Measurements from ENCODE around the gene DMRTB1.

DMRTB1 gene

DNA sequence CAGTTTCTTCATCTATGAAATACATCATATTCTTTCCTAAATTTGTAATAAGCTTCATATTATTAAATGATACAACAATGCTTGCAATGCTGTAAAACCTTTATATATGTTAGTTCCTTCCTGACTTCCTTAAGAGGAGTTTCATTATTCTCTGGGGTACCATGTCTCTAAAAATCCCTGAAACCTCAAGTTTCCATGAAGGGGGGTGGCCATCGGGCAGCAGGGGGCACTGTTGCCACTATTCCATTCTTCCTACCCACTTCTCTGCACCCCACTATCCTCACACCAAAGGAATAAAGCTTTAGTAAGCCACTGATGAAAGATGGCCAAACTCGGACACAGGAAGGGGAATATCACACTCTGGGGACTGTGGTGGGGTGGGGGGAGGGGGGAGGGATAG, 9.0 kb upstream of the DMRTB1 start:
- H3K4ac ChIP-seq (ENCODE audit: low read depth in 1 of 2, low read length in 2 of 2), result no peak overlapping the region
- no peak overlapping the region for H2BK15ac ChIP-seq (ENCODE audit: low read depth, poor library complexity, severe bottlenecking)
- no peak overlapping the region for H3K9ac ChIP-seq (ENCODE audit: low read length)
- no peaks in the 10 kb centered on the region for H3K9me3 ChIP-seq (ENCODE audit: control insufficient read depth, low read length)
- no peak overlapping the region for H2BK12ac ChIP-seq (ENCODE audit: low read length in 2 of 2)
- H2BK5ac ChIP-seq (ENCODE audit: low read depth, low read length, poor library complexity, severe bottlenecking), result no peak overlapping the region
- H2BK120ac ChIP-seq (ENCODE audit: low read depth, low read length), result no peak overlapping the region
- no peak overlapping the region for H3K4me3 ChIP-seq (ENCODE audit: insufficient read depth in 1 of 2, low read depth in 1 of 2, low read length in 2 of 2)
- no peak overlapping the region for H3K18ac ChIP-seq (ENCODE audit: low read depth in 1 of 2, low read length in 2 of 2)
- no peaks in the 10 kb centered on the region for H3K79me1 ChIP-seq (replicated peaks; ENCODE audit: low read length, poor library complexity, severe bottlenecking)
- H3K14ac ChIP-seq (ENCODE audit: low read length in 2 of 2), result no peak overlapping the region
- H4K8ac ChIP-seq (ENCODE audit: low read length), result no peak overlapping the region
- H2AK5ac ChIP-seq (ENCODE audit: low read length, severe bottlenecking), result no peak overlapping the region
- no peak overlapping the region for H3K23ac ChIP-seq (ENCODE audit: low read length in 2 of 2)
- H4K91ac ChIP-seq (ENCODE audit: low read length), result no peak overlapping the region
- DNase-seq, result no peak
- H3K4me2 ChIP-seq (ENCODE audit: low read length, poor library complexity, severe bottlenecking), result no peak overlapping the region
- H3K4me1 ChIP-seq (ENCODE audit: control insufficient read depth, insufficient read depth, low read depth, low read length), result peaks cover 6% of the 10 kb centered on the region
- H3K36me3 ChIP-seq (ENCODE audit: control insufficient read depth in 1 of 2, insufficient read depth in 2 of 2, low read depth in 1 of 2, low read length in 2 of 2), result no peaks in the 10 kb centered on the region
- H2AFZ ChIP-seq (ENCODE audit: low read depth, low read length), result no peak overlapping the region
- WGBS, result no CpG with 5 or more reads among the region's 2 CpGs
- H3K27me3 ChIP-seq (ENCODE audit: control insufficient read depth in 1 of 2, insufficient read depth in 1 of 2, low read length in 2 of 2), result peaks cover 0 to 28% of the 10 kb centered on the region in 2 experiments
- H3K27ac ChIP-seq (ENCODE audit: low read length, poor library complexity, severe bottlenecking), result no peak overlapping the region

DNA sequence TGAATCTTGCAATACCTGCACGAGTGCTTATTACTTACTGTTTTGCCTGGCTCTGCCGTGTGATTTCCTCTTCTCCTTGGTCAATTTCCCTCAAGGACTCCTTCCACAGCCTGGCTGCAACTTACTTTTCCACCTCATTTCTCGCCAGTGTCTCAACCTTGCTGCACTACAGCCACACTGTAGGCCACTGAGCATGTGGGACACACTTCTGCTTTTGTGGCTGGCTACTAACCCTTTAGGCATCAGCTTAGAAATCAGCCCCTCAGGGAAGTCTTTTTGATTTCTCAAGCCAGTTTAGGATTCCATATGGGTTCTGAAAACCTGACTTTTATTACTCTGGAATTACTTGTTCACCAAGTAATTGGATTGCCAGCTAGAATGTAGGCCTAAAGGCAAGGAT, 5.2 kb upstream of the DMRTB1 start:
- no peak overlapping the region for H3K4me3 ChIP-seq (ENCODE audit: insufficient read depth in 1 of 2, low read depth in 1 of 2, low read length in 2 of 2)
- H3K27ac ChIP-seq (ENCODE audit: low read length, poor library complexity, severe bottlenecking), result no peak overlapping the region
- no peak for DNase-seq
- H3K18ac ChIP-seq (ENCODE audit: low read depth in 1 of 2, low read length in 2 of 2), result no peak overlapping the region
- peaks cover 7% of the 10 kb centered on the region for H3K4me1 ChIP-seq (ENCODE audit: control insufficient read depth, insufficient read depth, low read depth, low read length)
- WGBS, result 95% methylated on average over 3 of the region's 3 CpGs
- H3K9ac ChIP-seq (ENCODE audit: low read length), result no peak overlapping the region
- no peak overlapping the region for H2BK120ac ChIP-seq (ENCODE audit: low read depth, low read length)
- peaks cover 0 to 38% of the 10 kb centered on the region in 2 experiments for H3K27me3 ChIP-seq (ENCODE audit: control insufficient read depth in 1 of 2, insufficient read depth in 1 of 2, low read length in 2 of 2)
- H3K14ac ChIP-seq (ENCODE audit: low read length in 2 of 2), result no peak overlapping the region
- no peak overlapping the region for H3K4me2 ChIP-seq (ENCODE audit: low read length, poor library complexity, severe bottlenecking)
- H2BK12ac ChIP-seq (ENCODE audit: low read length in 2 of 2), result no peak overlapping the region
- no peaks in the 10 kb centered on the region for H3K79me1 ChIP-seq (replicated peaks; ENCODE audit: low read length, poor library complexity, severe bottlenecking)
- no peak overlapping the region for H3K23ac ChIP-seq (ENCODE audit: low read length in 2 of 2)
- no peak overlapping the region for H4K91ac ChIP-seq (ENCODE audit: low read length)
- no peak overlapping the region for H2BK15ac ChIP-seq (ENCODE audit: low read depth, poor library complexity, severe bottlenecking)
- peak overlapping the region; percentile 61 for H2AFZ ChIP-seq (ENCODE audit: low read depth, low read length)
- H2BK5ac ChIP-seq (ENCODE audit: low read depth, low read length, poor library complexity, severe bottlenecking), result no peak overlapping the region
- H3K36me3 ChIP-seq (ENCODE audit: control insufficient read depth in 1 of 2, insufficient read depth in 2 of 2, low read depth in 1 of 2, low read length in 2 of 2), result no peaks in the 10 kb centered on the region
- H3K4ac ChIP-seq (ENCODE audit: low read depth in 1 of 2, low read length in 2 of 2), result no peak overlapping the region
- peak overlapping the region; percentile 55 for H2AK5ac ChIP-seq (ENCODE audit: low read length, severe bottlenecking)
- no peaks in the 10 kb centered on the region for H3K9me3 ChIP-seq (ENCODE audit: control insufficient read depth, low read length)
- no peak overlapping the region for H4K8ac ChIP-seq (ENCODE audit: low read length)

DNA sequence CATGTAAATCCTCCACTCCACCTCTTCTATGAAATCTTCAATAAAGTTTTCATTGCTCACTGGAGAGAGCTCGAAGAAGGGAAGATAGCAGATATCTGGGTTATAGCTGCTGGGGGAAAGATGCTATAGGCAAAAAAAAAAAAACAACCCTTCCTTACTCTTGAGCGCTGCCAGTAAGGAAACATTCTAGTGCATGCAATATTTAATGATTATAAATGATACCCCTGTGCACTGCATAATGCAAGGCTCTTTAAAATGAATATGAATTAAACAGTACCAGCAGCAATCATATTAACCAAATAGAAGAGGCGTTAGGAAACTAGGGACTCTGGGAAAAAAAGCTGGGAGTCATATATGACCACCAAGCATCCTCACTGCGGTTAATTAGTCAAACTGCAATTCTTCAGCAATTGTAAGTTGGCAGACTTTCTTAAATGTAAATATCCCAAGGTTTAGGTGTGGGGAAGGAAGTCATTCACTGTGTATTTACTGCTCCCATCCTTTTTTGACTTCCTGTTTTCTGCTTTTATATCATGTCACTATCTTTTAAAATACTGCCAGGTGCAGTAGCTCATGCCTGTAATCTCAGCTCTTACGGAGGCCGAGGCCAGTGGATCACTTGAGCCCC, 3.7 kb upstream of the DMRTB1 start:
- no peaks in the 10 kb centered on the region for H3K79me1 ChIP-seq (replicated peaks; ENCODE audit: low read length, poor library complexity, severe bottlenecking)
- no peak overlapping the region for H4K91ac ChIP-seq (ENCODE audit: low read length)
- H2BK120ac ChIP-seq (ENCODE audit: low read depth, low read length), result no peak overlapping the region
- no peaks in the 10 kb centered on the region for H3K36me3 ChIP-seq (ENCODE audit: control insufficient read depth in 1 of 2, insufficient read depth in 2 of 2, low read depth in 1 of 2, low read length in 2 of 2)
- H2AFZ ChIP-seq (ENCODE audit: low read depth, low read length), result no peak overlapping the region
- H3K23ac ChIP-seq (ENCODE audit: low read length in 2 of 2), result no peak overlapping the region
- DNase-seq, result no peak
- no peak overlapping the region for H4K8ac ChIP-seq (ENCODE audit: low read length)
- H3K4ac ChIP-seq (ENCODE audit: low read depth in 1 of 2, low read length in 2 of 2), result no peak overlapping the region
- H3K27ac ChIP-seq (ENCODE audit: low read length, poor library complexity, severe bottlenecking), result no peak overlapping the region
- H3K9ac ChIP-seq (ENCODE audit: low read length), result no peak overlapping the region
- H2BK5ac ChIP-seq (ENCODE audit: low read depth, low read length, poor library complexity, severe bottlenecking), result no peak overlapping the region
- 94% methylated on average over 3 of the region's 6 CpGs for WGBS
- no peak overlapping the region for H3K4me2 ChIP-seq (ENCODE audit: low read length, poor library complexity, severe bottlenecking)
- H2BK15ac ChIP-seq (ENCODE audit: low read depth, poor library complexity, severe bottlenecking), result no peak overlapping the region
- no peak overlapping the region for H3K4me3 ChIP-seq (ENCODE audit: insufficient read depth in 1 of 2, low read depth in 1 of 2, low read length in 2 of 2)
- H3K18ac ChIP-seq (ENCODE audit: low read depth in 1 of 2, low read length in 2 of 2), result no peak overlapping the region
- H3K9me3 ChIP-seq (ENCODE audit: control insufficient read depth, low read length), result no peaks in the 10 kb centered on the region
- H2AK5ac ChIP-seq (ENCODE audit: low read length, severe bottlenecking), result no peak overlapping the region
- H3K4me1 ChIP-seq (ENCODE audit: control insufficient read depth, insufficient read depth, low read depth, low read length), result peaks cover 2% of the 10 kb centered on the region
- no peak overlapping the region for H2BK12ac ChIP-seq (ENCODE audit: low read length in 2 of 2)
- no peak overlapping the region for H3K14ac ChIP-seq (ENCODE audit: low read length in 2 of 2)
- H3K27me3 ChIP-seq (ENCODE audit: control insufficient read depth in 1 of 2, insufficient read depth in 1 of 2, low read length in 2 of 2), result peaks cover 0 to 38% of the 10 kb centered on the region in 2 experiments

DNA sequence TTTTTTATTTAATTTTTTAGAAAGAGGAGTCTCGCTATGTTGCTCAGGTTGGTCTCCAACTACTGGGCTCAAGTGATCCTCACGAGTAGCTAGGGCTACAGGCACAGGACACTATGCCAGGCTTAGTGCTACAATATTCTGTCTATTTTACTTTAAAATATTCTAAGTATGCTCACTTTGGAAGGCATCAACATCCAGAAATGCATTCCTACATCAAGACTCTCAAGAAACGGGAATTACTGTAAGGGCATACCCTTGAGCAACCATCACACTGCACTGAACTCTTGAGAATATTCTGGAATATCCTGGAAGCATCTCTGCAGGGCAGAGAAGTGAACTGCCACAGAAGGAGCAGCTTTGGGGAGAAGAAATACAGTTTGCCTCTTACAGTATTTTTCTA, 565 bp upstream of the DMRTB1 start:
- Histone ChIP-seq H3K14ac (ENCODE audit: low read length in 2 of 2) (no peak overlapping the region), H2BK120ac (ENCODE audit: low read depth, low read length) (no peak overlapping the region), H4K91ac (ENCODE audit: low read length) (no peak overlapping the region), H3K23ac (ENCODE audit: low read length in 2 of 2) (no peak overlapping the region), H3K4me3 (ENCODE audit: insufficient read depth in 1 of 2, low read depth in 1 of 2, low read length in 2 of 2) (no peak overlapping the region), H3K9me3 (ENCODE audit: control insufficient read depth, low read length) (no peaks in the 10 kb centered on the region), H4K8ac (ENCODE audit: low read length) (no peak overlapping the region), H3K18ac (ENCODE audit: low read depth in 1 of 2, low read length in 2 of 2) (no peak overlapping the region), H2BK12ac (ENCODE audit: low read length in 2 of 2) (no peak overlapping the region), H3K36me3 (ENCODE audit: control insufficient read depth in 1 of 2, insufficient read depth in 2 of 2, low read depth in 1 of 2, low read length in 2 of 2) (no peaks in the 10 kb centered on the region), H3K4ac (ENCODE audit: low read depth in 1 of 2, low read length in 2 of 2) (no peak overlapping the region), H3K4me1 (ENCODE audit: control insufficient read depth, insufficient read depth, low read depth, low read length) (peaks cover 7% of the 10 kb centered on the region), H2AFZ (ENCODE audit: low read depth, low read length) (no peak overlapping the region), H2AK5ac (ENCODE audit: low read length, severe bottlenecking) (no peak overlapping the region), H3K4me2 (ENCODE audit: low read length, poor library complexity, severe bottlenecking) (no peak overlapping the region), H2BK5ac (ENCODE audit: low read depth, low read length, poor library complexity, severe bottlenecking) (no peak overlapping the region), H3K79me1 (replicated peaks; ENCODE audit: low read length, poor library complexity, severe bottlenecking) (no peaks in the 10 kb centered on the region), H2BK15ac (ENCODE audit: low read depth, poor library complexity, severe bottlenecking) (no peak overlapping the region), H3K27me3 (ENCODE audit: control insufficient read depth in 1 of 2, insufficient read depth in 1 of 2, low read length in 2 of 2) (peaks cover 0 to 62% of the 10 kb centered on the region in 2 experiments), H3K27ac (ENCODE audit: low read length, poor library complexity, severe bottlenecking) (no peak overlapping the region), H3K9ac (ENCODE audit: low read length) (no peak overlapping the region)
- 100% methylated on average over 2 of the region's 3 CpGs for WGBS
- DNase-seq, result no peak
